T-helper 1 cell (primary cell): ENCODE results near the gene APBA2.

Experiments
- DNase-seq, 5 donors: peaks; one replicate each; pipeline ENCODE4 v3.0.0-alpha.2; 2012 to 2020

Gene APBA2

DNA sequence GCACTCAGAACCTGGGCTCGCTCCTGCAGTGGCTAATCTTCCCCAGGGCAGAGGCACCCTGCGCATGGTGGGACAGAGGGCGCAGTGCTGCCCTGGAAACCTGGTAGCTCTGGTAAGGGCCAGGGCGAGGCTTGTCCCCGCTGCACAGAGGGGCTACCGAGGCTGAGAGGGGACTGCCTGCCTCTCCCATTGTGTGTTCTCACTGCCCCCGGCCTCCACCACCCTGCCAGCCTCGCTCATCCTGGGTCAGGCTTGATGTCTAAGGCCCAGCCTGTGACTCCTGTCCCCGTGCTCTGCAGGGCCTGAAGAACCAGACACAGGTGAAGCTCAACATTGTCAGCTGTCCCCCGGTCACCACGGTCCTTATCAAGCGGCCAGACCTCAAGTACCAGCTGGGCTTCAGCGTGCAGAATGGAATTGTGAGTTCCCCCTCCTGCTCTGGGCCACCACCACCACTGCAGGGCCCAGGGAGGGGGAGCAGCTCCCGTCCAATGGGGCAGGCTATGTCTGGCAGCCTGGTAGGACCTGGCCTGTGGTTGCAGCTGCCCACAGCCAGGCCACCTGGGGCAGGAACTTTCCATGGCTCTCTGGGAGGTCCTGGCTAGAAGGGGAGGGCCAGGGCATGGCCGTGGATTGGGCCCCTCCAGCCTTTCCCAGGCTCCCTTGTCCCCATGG, 222.3 kb downstream of the APBA2 start:
- DNase-seq = no peak

DNA sequence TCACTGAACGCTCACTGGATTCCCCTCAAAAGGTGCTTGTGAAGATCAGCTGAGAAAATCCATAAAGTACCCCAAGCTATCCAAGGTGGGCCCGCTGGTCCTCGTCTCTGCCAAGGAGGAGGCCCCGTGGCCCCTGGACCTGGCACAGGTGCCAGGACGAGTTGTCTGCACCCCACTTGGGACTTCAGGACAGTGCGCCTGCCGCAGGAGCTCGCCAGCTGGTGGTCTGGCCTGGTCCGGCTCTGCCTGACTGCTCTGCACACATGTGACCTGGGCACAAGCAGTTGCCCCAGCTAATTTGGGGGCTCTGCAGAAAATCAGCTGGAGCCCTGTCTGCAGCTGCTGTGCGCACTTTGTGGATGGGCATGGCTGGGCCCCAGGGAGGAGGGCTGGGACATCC, 224.0 kb downstream of the APBA2 start:
- no peak for DNase-seq

DNA sequence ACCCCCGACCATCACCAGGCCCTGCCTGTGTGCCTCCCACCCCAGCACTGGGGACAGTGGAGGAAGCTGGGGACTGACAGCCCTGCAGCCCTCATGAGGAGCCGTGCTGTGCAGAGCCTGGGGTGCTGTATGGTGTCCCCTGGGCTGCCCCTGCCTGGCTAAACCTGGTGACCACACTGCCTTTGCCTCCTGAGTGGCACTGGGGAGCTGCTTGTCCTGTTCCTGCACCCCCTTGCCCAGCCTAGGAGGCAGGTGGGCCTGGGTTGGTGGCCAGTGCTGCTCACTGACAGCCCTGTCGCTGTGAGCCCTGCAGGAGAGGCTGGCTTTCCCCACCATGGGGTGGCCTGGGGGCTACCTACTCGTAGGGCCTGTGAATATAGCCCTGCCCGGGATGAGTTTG, 224.4 kb downstream of the APBA2 start:
- no peak for DNase-seq

DNA sequence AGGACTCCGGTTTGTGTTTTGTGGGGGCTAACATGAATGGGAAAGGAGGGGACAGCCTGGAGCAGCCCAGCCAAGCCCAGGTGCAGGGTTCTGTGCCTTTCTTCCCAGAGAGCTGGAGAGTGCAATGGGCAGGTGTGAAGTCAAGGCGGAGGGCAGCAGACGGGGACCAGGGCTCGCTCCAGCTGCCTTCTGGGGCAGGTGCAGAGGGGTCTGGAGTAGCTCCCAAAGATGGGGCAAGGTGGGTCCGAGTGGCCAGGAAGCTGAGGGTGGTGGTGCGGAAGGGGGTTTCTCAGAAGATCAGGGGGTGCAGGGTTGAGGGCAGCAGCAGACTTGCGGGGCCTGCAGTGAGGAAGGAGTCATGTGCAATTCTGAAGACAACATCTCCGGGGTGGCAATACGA, 225.0 kb downstream of the APBA2 start:
- DNase-seq = no peak

DNA sequence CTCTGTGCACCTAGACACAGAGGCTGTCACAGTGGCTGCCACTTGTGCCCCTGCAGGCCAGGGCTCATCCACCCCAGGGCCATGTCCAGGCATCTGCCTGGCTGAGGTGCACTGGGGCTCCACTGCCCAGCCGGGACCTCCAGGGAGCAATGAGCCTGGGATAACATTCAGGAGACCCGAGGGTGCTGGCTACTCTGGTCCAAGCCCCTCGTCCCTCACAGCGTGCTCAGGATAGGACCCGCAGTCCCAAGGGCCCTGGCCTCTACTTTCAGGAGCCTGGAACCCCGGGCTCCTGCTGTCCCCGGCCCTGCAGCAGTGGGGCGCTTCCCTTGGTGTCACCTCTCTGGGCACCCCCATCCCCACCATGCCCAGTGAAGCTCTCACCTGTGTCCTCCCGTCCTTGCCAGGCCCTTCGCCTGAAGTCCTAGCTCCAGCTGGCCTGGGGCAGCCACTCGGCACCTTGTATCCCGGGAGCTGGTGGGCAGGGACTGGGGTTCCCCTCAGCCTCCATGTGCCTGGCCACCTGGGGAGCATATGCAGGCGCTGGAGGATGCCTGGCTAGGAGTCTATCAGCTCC, 226.0 kb downstream of the APBA2 start:
- no peak for DNase-seq

DNA sequence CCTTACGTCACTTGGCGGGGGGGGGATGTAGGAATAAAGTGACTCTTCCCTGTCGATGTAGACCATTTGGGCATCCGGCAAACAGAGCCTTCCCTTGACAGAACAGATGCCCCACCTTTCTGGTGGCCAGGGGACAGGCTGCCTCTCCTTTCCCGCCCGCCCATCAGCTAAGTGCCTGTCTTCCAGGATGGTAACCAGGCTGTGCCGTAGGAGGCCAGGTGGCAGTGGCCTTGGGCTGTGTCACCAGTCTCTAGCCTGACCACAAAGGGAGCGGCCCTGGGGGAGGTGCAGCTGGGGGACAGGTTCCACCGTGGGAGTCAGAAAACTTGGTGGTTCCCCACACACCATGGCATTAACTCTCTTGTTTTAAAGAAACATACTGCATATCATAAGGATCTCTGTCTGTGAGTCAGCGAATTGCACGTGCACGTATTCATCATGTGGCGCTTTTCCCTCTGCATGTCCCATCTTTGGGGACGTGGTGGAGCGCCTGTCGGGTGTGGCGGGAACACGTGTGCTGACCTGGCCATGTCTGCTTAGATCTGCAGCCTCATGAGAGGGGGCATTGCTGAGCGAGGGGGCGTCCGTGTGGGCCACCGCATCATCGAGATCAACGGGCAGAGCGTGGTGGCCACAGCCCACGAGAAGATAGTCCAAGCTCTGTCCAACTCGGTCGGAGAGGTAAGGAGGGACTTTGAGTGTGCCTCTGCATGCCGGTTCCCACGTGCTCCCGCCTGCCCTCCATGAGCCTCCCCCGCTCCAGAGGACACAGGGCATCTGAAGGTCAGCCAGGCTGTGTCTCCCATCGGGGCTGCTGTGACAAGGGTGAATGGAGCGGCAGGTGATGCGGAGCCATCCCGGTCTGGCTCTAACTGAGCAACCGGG, 227.8 kb downstream of the APBA2 start:
- DNase-seq = no peak

DNA sequence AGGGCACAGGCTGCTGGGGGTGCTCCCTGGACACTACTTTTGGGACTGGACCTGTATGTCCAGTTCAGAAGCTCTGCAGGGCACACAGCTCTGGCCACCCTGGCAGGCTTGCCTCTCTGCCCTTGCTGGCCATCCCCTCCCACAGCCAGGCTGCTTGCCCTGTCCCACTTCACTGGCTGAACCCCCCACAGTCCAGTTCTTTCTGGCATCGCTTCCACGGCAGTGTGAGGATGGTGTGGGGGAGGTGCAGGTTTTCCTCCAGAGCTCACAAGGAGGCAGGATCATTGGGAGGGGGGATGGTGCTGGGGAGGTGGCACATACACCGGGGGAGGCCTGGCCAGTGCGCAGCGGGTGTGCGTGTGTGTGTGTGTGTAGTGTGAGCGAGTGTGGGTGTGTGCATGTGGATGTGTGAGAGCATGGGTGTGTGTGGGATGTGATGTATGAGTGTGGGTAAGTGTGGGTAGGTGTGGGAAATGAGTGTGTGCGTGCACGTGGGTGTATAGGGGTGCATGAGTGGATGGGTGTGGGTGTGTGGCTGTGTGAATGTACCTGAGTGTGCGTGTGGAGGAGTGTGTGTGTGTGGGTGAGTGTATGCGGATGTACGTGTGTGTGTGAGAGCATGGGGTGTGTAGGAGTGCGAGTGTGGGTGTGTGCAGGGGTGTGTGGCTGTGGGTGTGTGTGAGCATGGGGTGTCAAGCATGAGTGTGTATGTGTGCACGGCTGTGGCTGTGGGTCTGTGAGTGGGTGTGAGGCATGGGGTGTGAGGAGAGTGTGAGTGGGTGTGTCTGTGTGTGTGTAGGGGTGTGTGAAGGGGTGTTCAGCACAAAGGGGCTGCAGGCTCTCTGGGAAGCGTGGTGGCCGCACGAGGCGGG, 228.7 kb downstream of the APBA2 start:
- no peak for DNase-seq

DNA sequence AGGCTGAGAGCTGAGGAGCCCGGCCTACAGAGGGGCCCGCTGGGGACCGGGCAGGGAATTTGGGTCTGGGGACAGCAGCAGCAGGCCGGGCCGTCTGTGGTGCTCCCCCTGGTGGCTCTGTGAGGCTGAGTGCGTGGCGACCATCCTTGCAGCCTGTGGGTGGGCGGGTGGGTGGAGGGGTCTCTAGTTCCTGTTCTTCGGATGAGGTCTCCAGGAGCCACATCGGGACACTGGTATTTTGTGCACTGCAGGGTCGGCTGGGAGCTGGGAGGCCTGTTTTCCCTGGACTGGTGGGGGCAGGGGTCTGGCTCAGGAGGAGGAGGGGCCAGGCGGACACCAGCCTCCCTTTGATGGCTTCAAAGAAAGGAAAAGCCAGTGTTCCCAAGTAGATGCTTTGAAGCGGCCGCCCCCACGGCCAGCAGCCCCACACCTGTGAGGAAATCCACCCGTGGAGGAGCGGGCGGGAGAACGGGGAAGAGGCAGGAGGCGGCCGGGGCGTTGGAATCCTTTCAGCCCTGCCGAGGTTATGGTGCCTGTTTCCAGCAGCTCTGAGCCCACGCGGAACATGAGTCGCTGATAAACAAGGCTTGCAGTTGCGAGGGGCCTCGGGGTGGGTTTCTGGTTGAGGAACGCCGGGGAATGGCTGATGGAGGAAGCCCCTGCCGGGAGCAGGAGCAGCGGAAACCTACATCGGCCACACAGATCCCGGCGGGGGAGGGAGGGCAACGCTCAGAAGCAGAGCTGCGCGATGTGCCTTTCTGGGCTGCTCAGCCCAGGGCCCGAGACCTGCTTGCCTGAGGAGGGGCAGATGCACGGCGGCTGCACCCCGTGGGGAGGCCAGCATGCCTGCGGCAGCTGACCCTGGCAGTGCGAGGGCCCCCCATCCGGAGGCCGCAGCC, 229.6 kb downstream of the APBA2 start:
- no peak for DNase-seq

DNA sequence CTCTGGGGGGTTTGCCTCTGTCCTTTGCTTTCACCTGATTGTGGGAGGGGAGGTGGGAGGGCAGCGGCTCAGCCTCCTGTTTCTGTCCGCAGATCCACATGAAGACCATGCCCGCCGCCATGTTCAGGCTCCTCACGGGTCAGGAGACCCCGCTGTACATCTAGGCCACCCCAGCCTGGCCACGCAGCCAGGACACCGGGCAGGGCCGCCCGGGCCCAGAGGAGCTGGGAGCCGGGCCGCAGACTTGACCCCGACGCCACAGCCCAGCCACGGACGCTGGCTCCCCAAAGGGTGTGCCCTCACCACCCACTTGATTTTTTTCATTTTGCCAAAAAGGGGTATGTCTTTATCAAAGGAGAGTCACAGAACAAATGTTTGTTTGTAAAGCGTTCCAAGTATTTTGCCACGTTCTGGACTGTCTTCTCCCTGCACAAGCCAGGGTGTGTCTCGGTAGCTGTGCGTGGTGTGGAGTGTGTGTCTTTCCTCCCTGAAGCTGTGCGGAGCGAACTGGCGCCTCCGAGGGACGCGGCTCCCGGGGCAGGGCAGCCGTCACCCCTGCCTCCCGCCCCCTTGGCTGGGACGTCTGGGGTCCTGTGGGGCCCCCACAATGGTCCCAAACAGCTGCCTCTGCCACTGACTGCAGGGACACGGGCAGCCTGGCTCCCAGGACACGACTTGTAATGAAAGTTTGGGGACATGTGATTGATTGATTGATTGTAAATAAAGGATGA, 231.4 kb downstream of the APBA2 start:
- DNase-seq = no peak

DNA sequence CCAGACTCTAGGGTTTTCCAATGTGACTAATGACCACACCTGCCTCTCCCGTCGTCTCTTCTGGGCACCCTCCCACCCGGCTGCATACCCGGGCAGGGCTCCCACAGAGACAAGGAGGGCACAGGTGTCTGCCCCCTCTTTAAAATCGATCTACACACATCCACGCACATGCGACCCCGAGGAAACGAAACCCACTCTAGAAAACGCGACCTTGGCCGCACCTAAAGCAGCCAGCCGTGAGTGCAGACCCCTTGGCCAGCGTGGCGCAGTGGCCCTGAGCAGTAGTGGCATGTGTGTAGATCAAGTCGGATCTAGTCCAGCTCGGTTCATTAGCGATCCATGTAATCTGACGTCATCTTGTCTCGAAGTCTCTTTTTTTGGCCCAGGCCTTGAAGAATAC, 232.0 kb downstream of the APBA2 start:
- DNase-seq = no peak

DNA sequence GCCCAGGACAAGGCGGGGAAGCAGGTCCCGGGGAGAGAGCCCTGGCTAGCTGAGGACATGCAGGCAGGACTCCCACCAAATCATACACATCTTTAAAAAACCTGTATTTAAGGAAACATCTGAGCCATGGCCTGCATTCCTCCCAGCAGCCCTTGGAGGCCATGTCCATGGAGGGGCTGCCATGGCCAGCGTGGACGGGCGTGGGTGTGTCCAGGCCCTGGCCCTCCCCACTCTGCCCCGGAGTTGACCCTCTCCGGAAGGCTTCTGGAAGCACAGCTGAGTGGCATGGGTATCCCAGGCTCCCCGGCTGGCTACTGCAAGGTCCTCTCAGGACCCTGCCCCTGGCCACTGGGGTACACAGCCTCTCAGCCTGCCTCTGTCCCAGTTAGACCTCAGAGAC, 234.1 kb downstream of the APBA2 start:
- no peak for DNase-seq

DNA sequence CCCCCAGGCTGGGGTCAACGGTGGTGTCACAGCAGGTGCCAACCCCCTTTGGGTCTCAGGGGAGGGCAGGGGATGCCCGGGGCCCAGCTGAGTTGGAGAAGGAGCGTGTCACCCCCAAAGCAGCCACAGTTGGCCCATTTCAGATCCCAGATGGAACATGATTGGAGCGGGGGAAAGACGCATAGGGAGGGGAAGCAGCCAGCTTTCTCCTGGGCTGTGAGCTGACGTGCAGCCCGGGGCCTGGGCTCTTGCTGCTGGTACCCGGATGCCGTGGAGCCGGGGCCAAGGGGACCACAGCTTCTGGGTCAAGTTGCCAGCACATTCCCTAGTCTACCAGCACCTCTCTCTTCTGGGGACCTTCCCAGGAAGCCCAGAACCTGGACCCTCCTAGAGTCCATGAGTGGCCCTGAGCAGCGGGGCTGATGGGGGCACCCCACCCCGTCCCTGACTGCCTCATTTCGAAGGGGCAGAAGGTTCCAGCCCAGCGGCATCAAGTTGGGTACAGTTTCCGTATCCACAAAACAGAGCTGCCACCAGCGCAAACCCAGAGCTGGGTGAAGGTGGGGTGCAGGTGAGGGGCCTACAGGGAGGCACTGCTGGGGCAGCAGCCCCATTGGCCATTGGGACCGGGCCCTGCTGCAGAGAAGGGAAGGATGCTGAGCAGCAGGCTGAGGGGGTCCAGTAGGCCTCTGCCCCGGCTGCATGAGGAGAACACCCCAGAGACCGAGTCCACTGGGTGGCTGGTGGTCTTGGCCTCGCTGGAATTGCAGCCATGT, 235.0 kb downstream of the APBA2 start:
- DNase-seq = no peak

DNA sequence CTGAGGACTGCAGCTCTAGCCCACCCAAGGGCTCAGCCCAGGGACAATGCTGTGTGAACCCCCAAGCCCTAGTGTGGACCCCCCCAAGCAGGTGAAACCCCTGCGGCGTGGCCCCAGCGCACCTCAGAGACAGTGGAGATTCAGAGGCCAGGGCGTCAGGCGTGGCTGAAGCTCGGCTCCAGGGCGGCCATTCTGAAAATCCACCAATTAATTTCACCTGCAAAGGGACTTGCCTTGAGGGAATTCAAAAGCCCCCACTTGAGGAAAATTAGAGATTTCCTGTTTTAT, 235.5 kb downstream of the APBA2 start:
- no peak for DNase-seq

DNA sequence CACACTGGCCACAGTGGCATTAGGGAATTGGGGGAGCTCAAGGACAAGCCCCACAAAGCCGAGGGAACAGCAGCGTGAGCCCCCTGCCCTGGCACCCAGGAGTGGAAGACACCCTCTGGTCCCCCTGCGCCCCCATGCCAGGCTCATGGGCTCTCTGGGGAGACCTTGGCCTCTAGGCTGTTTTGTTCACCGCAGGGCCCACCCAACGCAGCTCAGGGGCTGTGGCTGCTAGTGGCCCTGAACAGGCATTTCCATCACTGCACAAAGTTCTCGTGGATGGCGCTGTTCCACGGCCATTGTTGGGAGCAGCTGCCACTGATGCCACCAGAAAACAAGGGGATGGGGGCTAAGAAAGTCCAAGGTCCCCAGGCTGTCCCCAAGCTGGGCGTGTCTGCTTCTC, 236.1 kb downstream of the APBA2 start:
- no peak for DNase-seq

DNA sequence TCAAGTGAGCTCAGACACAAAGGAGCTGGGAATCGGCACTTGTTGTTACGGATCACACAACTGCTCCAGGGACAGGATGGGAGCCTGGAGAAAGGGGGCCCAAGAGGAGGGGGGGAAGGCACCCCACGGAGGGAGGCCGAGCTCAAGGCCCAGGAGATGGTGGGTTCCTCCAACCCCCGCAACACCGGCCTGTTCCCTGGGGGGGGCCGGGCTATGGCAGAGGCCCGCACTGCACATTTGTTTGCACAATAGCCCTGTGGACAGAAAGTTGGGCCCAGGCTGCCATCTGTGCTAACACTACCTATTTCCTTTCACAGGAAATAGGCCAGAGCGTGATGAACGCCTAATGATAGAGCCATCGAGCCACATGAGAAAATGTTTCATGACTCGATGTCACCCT, 236.7 kb downstream of the APBA2 start:
- no peak for DNase-seq

DNA sequence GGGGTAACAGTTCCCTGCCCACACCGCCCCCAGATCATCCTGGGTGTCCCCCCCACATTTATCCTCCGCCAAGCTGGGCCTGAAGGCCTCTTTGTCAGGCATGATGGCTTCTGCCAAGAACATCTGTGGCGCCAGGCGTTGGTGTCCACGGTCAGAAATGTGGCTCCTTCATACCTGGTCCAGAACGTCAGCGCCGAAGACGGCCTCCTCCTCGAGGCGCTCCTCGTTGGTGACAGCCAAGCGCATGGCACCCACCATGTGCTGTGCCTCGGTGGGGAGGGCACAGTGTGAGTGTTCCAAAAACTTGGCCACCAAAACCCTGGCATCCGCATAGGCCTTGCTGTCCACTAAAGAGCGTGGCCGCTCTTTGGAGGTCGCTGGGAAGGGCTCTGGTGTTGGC, 237.4 kb downstream of the APBA2 start:
- no peak for DNase-seq

DNA sequence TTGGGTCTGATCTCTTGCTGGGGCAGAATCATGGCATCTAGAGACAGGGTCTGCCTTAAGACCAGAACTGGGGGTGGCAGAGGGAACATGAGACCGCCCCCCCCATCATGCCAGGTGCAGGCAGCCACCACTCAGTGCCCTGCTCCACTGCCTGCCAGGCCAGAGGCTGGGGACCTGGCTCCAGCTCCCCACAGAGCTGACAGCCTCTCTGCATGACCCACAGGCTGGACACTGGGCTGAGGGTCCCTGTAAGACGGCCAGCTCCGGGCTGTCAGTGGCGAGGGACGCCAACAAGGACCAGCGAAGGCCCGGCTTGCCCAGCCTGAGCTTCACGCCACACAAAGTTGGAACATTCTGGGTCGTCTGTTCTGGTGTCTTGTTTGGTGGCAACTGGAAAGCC, 238.2 kb downstream of the APBA2 start:
- DNase-seq = no peak

DNA sequence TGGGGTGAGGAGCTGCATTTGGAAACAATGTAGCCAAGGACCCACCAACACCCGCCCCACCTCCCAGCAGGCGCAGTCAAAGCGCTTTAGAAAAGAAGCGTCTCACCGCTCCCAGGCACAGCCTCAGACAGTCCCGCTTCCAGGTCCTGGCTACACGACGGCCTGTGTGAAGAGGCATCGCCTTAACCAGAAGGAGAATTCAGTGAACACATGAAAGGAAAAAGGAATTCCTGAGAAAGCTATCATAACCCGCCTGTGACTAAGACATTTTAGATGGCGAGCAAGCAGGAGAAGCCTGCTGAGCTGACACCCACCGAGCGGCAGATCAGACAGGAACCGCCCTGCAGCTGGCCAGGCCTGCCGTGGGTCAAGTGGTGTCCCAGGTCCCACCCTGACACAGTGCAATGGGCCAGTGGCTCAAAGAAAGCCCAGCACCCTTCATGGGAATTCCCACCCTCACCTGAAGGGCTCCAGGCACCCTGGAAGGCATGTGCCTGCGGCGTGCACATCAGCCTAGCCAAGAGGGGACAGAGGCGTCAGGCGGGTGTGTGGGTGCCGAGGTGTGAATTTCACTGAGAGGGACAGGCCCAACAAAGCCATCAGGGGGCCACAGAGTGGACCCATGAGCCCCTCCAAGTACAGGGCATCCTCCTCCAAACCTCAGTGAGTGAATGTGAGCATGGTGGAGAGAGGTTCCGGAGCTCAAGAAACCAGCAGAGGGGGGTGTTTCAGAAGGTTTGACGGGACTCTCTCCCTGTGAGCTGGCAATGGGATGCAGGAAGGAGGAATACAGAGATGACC, 239.0 kb downstream of the APBA2 start:
- DNase-seq = no peak

DNA sequence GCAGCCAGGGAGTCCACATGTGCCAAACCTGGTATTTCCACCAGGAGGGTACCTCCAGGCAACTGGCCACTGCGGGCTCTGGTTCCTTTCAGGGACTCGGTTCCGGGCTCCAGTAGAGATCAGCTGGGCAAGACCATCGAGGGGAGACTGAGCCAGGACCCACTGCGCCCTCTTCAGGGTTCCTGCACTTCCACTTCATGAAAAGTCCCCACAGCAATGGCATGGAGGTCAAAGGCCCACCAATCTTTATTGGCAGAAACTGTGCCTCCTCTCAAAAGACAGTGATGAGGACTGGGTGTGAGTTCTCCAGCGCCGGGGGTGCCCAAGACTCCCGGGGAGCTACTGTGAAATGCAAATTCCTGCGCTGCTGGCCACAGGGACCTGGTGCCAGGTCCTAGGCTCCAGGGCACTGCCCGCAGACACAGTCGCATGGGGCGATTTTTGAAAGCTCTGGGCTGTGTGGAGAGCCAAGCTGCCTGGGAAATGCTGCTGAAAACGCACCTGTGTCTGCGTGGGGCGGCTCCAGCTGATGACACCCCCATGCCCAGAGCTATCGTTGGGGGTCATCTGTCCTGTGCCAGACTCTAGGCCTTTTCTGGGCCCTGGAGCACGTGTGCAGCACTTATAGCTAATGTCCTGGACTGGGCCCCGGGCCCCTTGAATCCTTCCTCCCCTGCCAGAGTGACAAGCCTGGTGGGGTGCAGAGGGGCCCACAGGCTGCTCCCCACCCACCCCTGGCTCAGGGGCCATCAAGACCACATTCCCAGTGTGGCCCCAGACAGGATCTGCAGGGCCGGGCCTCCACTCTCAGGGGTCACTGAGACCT, 239.8 kb downstream of the APBA2 start:
- no peak for DNase-seq
